WI38 (cell line): Measurements from ENCODE around the gene SYT12.
"Not testable (repeated sequence)": the region's sequence is repeated elsewhere in the genome, so short reads cannot be mapped to it uniquely, and the experiment has no call there.

Source experiments
- H3K4me3 ChIP-seq: 2 replicates; pipeline ENCODE4 v1.5.1; 2011; ENCODE audit warnings: low read depth, mild to moderate bottlenecking, control low read depth, low read length
- CTCF ChIP-seq: IDR thresholded peaks from 2 replicates; pipeline ENCODE4 v1.5.1; 2012; ENCODE audit warnings: low read depth, mild to moderate bottlenecking, control low read depth, low read length

SYT12 gene

GRCh38 chr11:67002297-67002913, 20.5 kb upstream of the SYT12 start:
- no peak overlapping the region for H3K4me3 ChIP-seq
- TF ChIP-seq CTCF = no peak

- TF ChIP-seq CTCF = no peak
- H3K4me3 ChIP-seq = no peak overlapping the region
Measured at GRCh38 chr11:67002921-67003411, 20.0 kb upstream of the SYT12 start.

GRCh38 chr11:67005200-67005599, 17.7 kb upstream of the SYT12 start:
- H3K4me3 ChIP-seq = not testable (repeated sequence)

GRCh38 chr11:67006029-67006884, 16.7 kb upstream of the SYT12 start:
- TF ChIP-seq CTCF = no peak
- H3K4me3 ChIP-seq = no peak overlapping the region

GRCh38 chr11:67007126-67007525, 15.8 kb upstream of the SYT12 start:
- no peak overlapping the region for H3K4me3 ChIP-seq
- no peak for TF ChIP-seq CTCF

GRCh38 chr11:67010296-67010905, 12.5 kb upstream of the SYT12 start:
- TF ChIP-seq CTCF = no peak
- H3K4me3 ChIP-seq = no peak overlapping the region

GRCh38 chr11:67013511-67014045, 9.4 kb upstream of the SYT12 start:
- no peak overlapping the region for H3K4me3 ChIP-seq
- TF ChIP-seq CTCF = no peak
